Measurements from ENCODE around the gene PPM1D. TPM values are rescaled to one million over a fixed set of nuclear protein-coding genes. Genes with fewer than 3 reads are reported as not detected.

Gene PPM1D
- total and polyA plus RNA-seq, 2 of the 13 experiments (the other 11 are each of a cell fraction or from before 2014, with no cell fraction given): 8.0 to 26.2 TPM

DNA sequence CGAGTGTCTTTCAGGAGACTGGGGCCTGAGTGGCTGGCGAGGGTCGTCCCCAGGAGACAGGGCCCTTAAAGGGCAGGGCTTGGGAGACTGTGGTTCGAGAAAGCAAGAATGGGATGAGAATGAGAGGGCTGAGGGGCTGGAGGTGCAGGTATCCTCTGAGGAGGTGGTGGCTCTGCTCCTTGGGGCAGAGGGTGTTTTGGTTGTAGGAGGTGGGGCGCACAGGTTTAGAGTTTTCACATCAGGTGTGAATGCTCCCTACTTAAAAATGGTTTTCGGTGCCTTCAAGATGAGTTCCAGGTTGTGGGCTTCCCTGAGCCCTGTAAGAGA, 78.1 kb downstream of the PPM1D start (continued):
- TF ChIP-seq, protein P1, sequence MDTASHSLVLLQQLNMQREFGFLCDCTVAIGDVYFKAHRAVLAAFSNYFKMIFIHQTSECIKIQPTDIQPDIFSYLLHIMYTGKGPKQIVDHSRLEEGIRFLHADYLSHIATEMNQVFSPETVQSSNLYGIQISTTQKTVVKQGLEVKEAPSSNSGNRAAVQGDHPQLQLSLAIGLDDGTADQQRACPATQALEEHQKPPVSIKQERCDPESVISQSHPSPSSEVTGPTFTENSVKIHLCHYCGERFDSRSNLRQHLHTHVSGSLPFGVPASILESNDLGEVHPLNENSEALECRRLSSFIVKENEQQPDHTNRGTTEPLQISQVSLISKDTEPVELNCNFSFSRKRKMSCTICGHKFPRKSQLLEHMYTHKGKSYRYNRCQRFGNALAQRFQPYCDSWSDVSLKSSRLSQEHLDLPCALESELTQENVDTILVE (CRISPR knock-in tag; IDR thresholded peaks at IDR 0.05): no peak
- no peak for TF ChIP-seq JDP2 (CRISPR knock-in tag; IDR thresholded peaks at IDR 0.05; ENCODE audit: borderline replicate concordance)
- no peak for TF ChIP-seq ZSCAN25 (CRISPR knock-in tag; IDR thresholded peaks at IDR 0.05)
- no peak for TF ChIP-seq ASH2L (IDR thresholded peaks at IDR 0.05; ENCODE audit: insufficient read length, low read depth, low read length)
- TF ChIP-seq PHF21A (CRISPR knock-in tag; IDR thresholded peaks at IDR 0.05): no peak
- TF ChIP-seq ZNF232 (CRISPR knock-in tag; IDR thresholded peaks at IDR 0.05; ENCODE audit: borderline replicate concordance): 0 out of 2 replicates have a peak, but pooled peaks have one; percentile 21
- TF ChIP-seq, protein P2, sequence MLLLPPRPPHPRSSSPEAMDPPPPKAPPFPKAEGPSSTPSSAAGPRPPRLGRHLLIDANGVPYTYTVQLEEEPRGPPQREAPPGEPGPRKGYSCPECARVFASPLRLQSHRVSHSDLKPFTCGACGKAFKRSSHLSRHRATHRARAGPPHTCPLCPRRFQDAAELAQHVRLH (CRISPR knock-in tag; IDR thresholded peaks at IDR 0.05; ENCODE audit: borderline replicate concordance, low read depth): no peak
- no peak for TF ChIP-seq SIX1 (CRISPR knock-in tag; IDR thresholded peaks at IDR 0.05; ENCODE audit: borderline replicate concordance)
- no peak for TF ChIP-seq ZC3H13 (CRISPR knock-in tag; IDR thresholded peaks at IDR 0.05)
- no peak for TF ChIP-seq SP1 (IDR thresholded peaks at IDR 0.05)
- TF ChIP-seq SP1 (CRISPR knock-in tag; IDR thresholded peaks at IDR 0.05): no peak
- no peak for TF ChIP-seq TCF12 (IDR thresholded peaks at IDR 0.05)
- 0 out of 2 replicates have a peak, but pooled peaks have one; percentile 0 for TF ChIP-seq TCF12 (CRISPR knock-in tag; IDR thresholded peaks at IDR 0.05)
- TF ChIP-seq, protein P3, sequence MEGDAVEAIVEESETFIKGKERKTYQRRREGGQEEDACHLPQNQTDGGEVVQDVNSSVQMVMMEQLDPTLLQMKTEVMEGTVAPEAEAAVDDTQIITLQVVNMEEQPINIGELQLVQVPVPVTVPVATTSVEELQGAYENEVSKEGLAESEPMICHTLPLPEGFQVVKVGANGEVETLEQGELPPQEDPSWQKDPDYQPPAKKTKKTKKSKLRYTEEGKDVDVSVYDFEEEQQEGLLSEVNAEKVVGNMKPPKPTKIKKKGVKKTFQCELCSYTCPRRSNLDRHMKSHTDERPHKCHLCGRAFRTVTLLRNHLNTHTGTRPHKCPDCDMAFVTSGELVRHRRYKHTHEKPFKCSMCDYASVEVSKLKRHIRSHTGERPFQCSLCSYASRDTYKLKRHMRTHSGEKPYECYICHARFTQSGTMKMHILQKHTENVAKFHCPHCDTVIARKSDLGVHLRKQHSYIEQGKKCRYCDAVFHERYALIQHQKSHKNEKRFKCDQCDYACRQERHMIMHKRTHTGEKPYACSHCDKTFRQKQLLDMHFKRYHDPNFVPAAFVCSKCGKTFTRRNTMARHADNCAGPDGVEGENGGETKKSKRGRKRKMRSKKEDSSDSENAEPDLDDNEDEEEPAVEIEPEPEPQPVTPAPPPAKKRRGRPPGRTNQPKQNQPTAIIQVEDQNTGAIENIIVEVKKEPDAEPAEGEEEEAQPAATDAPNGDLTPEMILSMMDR (CRISPR knock-in tag; IDR thresholded peaks at IDR 0.05): peak; percentile 2
- peak; percentile 13; the same call in 1 of the 2 replicates for TF ChIP-seq ZNF558 (CRISPR knock-in tag; IDR thresholded peaks at IDR 0.05; ENCODE audit: borderline replicate concordance)
- no peak for TF ChIP-seq ELF1 (CRISPR knock-in tag; IDR thresholded peaks at IDR 0.05)
- peak; percentile 58; the same call in 1 of the 2 replicates for TF ChIP-seq ZNF777 (CRISPR knock-in tag; IDR thresholded peaks at IDR 0.05)
- no peak for TF ChIP-seq SYNCRIP (IDR thresholded peaks at IDR 0.05; ENCODE audit: insufficient read depth, low read depth, low read length)
- no peak for TF ChIP-seq ZNF629 (CRISPR knock-in tag; conservative IDR thresholded peaks at IDR 0.05)
- TF ChIP-seq, protein P4, sequence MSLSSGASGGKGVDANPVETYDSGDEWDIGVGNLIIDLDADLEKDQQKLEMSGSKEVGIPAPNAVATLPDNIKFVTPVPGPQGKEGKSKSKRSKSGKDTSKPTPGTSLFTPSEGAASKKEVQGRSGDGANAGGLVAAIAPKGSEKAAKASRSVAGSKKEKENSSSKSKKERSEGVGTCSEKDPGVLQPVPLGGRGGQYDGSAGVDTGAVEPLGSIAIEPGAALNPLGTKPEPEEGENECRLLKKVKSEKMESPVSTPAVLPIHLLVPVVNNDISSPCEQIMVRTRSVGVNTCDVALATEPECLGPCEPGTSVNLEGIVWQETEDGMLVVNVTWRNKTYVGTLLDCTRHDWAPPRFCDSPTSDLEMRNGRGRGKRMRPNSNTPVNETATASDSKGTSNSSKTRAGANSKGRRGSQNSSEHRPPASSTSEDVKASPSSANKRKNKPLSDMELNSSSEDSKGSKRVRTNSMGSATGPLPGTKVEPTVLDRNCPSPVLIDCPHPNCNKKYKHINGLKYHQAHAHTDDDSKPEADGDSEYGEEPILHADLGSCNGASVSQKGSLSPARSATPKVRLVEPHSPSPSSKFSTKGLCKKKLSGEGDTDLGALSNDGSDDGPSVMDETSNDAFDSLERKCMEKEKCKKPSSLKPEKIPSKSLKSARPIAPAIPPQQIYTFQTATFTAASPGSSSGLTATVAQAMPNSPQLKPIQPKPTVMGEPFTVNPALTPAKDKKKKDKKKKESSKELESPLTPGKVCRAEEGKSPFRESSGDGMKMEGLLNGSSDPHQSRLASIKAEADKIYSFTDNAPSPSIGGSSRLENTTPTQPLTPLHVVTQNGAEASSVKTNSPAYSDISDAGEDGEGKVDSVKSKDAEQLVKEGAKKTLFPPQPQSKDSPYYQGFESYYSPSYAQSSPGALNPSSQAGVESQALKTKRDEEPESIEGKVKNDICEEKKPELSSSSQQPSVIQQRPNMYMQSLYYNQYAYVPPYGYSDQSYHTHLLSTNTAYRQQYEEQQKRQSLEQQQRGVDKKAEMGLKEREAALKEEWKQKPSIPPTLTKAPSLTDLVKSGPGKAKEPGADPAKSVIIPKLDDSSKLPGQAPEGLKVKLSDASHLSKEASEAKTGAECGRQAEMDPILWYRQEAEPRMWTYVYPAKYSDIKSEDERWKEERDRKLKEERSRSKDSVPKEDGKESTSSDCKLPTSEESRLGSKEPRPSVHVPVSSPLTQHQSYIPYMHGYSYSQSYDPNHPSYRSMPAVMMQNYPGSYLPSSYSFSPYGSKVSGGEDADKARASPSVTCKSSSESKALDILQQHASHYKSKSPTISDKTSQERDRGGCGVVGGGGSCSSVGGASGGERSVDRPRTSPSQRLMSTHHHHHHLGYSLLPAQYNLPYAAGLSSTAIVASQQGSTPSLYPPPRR (CRISPR knock-in tag; IDR thresholded peaks at IDR 0.05; ENCODE audit: borderline replicate concordance): no peak
- TF ChIP-seq, protein P5, sequence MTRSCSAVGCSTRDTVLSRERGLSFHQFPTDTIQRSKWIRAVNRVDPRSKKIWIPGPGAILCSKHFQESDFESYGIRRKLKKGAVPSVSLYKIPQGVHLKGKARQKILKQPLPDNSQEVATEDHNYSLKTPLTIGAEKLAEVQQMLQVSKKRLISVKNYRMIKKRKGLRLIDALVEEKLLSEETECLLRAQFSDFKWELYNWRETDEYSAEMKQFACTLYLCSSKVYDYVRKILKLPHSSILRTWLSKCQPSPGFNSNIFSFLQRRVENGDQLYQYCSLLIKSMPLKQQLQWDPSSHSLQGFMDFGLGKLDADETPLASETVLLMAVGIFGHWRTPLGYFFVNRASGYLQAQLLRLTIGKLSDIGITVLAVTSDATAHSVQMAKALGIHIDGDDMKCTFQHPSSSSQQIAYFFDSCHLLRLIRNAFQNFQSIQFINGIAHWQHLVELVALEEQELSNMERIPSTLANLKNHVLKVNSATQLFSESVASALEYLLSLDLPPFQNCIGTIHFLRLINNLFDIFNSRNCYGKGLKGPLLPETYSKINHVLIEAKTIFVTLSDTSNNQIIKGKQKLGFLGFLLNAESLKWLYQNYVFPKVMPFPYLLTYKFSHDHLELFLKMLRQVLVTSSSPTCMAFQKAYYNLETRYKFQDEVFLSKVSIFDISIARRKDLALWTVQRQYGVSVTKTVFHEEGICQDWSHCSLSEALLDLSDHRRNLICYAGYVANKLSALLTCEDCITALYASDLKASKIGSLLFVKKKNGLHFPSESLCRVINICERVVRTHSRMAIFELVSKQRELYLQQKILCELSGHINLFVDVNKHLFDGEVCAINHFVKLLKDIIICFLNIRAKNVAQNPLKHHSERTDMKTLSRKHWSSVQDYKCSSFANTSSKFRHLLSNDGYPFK (CRISPR knock-in tag; IDR thresholded peaks at IDR 0.05; ENCODE audit: borderline replicate concordance): no peak

Data from HepG2 (cell line).